ENCODE data around the gene CBFA2T2.
A peak's percentile ranks its signal among the peaks of the same experiment; 100 is the strongest.

The CBFA2T2 gene

GRCh38 chr20:33669873-33670640 is 180.2 kb downstream of the CBFA2T2 start:
- no peak for DNase-seq

DNA sequence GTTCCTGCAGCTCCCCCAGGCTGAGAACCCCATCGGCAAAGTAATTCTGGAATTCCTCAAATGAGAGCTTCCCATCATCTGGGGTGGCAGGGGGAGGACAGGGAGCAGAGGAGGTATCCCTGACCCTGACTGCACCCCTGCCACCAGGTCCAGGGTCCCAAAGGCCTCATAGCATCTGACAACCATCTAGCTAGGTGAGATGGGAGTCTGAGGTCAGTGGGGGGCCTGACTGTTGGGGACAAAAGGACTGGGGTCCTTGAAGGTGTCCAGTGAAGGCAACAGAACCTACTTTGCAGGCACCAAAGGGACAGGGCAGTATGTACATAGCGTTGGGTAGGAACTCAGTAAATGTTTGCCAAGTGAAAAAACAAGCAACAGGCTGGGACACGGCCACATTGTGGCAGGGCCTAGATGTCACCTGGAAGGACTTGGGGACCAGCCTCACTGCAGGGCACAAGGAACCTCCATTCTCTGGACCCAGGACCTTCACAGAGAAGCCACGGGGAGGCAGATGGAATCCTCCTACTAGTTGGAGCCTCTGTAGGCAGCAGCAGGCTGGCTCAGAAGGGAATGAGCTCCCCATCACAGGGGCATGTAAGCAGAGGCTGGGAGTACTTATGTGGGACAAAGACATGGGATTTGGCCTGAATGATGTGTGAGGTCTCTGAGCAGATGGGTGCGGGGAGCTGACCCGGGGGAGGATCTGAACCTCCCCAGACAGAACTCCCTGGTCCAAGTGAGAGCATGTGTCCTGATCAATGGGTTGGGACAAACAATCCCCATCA is 181.0 kb downstream of the CBFA2T2 start:
- DNase-seq = no peak

DNA sequence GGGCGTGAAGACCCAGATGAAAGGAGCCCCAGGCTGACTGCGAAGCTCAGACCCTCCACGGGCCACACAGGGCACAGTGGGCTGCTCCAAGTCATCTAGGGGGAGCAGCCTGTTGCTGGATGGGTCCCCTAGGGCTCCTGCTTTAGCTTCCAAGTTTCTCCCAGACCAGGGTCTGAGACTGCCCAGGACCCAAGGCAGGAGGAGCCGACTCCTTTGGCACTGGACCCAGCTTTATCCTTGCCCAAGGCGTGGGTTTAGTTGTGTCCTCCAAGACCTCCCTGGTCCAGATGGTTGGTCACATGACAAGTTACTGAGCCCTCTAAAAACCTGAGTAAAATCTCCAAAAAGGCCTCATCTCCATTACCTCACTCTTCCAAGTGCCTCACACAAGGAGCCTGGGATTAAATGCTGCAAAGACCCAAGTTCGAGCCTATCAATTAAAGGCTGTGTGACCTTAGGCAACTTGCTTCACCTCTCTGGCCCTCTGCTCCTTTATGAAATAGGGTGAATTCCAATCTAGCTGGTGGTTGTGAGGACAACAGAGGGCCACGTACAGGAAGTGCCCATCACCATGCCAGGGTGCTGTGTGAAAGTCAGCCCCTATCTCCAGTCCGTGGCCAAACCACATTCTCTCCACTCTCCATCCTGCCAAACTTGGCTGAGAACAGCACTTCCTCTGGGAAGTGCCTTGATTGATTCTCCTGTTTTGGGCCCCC is 181.8 kb downstream of the CBFA2T2 start:
- DNase-seq = no peak

GRCh38 chr20:33672426-33673113 is 182.7 kb downstream of the CBFA2T2 start:
- DNase-seq = no peak

GRCh38 chr20:33673114-33673409 is 183.2 kb downstream of the CBFA2T2 start:
- no peak for DNase-seq

DNA sequence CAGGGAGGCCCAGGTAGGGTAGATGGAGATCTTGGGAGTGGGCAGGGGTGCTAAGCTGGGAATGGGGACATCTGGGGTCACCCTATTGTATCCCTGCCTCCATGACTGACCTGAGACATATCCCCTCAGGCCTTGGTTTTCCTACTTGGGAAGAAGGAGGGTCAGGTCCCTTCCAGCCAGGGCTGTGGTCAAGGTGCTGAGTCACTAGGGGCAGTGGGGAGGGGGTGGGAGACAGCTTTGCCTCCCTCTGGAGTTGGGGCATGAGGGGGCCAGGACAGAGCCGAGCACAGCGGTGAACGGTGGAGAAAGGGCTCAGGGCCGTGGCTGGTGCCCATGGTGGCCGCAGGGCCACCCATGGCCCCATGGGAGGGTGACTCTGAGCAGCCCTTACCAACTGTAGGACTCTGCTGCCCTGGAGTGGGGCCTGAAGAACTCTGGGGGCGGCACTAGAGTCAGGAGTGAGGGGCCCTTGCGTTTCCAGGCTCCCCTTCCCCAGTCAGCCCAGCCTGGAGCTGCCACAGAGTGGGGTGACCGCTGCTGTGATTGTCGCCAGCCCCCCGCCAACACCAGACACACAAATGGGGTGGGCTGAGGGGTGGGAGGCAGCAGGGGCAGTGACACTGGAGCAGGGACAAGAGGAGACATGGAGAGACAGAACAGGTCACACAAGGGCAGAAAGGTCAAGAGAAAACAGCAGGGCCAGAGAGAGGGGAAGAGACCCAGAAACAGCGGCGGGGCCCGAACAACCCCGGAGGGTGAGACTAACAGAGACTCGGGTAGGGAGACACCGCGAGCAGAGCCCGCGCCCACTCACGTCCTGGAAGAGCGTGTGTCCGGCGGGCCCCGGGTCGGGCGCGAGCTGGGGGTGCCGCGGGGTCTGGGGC is 183.8 kb downstream of the CBFA2T2 start:
- no peak for DNase-seq

- peak; percentile 67 for DNase-seq
Observed at GRCh38 chr20:33674294-33675135, 184.6 kb downstream of the CBFA2T2 start, which contains the start of gene NECAB3. Gene NECAB3 (minus strand): TSS chr20:33674428. CDS start chr20:33674352, 76 bp downstream.

- DNase-seq = no peak
Observed at GRCh38 chr20:33675136-33675959, 185.5 kb downstream of the CBFA2T2 start.

DNA sequence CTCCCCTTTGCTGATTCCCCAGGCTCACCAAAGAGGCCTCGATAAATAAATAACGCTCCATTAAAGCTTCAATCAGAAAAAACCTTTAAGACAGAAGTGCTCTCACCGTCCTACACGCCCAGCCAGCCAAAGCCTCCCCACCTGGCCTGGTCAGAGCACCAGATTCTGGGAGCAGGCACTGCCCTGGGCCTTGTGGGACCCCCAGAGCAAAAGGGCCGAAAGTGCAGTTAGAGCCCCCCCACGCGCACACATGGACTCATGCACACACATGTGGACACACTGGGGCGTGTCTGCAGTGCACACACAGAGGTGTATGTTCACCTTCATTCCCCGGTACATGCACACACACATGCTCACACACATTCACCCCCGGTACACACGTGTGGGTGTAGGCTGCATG is 186.2 kb downstream of the CBFA2T2 start:
- no peak for DNase-seq

DNA sequence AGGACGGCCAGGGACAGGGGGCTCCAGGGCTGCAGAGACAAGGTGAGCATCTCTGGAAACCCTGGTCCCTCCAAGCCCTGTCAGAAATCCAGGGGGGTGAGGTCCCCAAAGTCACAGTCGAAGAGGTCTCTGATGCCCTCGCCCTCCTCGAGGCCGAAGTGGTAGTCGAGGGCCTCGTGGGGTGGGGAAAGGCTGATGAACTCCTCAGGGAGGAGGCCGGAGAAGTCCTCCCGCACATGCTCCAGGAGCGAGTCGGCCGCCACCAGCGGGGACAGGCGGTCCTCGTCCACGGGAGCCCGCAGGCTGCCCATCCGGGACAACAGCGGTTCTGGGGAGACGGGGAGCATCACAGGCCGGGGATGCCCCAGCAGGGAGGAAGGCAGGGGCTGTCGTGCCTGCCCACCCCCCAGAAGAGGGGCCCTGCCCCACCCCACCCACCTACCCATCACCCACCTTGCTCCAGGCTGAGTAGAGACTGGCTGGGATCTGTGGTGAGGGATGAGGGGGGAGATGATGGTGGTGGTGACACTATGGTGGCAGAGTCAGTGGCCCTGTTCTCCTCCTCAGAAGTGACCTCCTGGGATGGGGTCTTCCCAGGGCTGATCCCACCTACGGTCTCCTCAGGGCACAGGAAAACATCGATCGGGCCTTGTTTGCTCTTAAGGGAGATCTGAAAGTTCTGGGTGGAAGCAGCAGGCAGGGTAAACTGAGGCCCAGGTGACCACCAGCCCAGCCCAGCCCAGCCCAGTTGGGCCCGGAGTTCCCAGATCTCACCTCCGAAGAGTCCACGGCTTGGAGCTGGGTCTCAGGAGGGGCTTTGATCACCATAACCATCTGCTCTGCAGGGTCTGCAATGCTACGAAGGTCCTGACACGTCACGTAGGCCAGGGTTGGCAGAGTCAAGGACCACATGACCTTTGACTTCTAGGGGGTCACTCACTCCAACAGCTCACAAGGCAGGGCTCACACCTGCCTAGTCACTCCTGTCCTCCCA is 187.1 kb downstream of the CBFA2T2 start:
- DNase-seq = no peak

DNA sequence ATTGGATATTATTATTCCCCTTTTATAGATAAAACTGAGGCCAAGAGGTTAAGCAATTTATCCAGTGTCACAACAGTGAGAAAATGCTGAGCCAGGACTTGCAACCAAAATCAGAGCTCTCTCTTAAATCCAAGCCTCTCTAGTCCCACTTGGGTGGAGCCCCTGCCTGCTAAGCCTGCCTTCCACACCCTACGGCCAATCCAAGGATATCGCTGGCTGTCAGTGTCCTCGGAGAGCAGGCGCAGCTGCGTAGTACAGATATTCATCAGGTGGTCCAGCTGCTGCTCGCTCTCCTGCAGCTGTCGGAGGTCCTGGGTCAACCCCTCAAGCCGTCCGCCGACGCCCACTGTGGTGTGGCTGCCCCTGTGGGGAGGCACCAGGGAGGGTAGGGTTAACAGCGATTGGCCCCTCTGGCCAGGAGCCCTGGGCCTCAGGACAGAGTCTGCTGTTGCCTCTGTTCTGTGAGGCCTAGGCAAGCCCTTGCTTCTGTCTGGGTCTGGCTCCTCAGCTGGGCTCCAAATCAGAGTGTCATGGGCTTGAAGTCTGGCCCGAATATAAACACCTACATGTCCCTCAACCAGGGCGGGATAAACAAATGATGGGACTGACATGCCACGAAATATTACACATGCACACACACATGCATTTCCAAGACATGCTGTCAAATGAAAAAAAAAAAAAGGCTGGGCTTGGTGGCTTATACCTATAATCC is 188.3 kb downstream of the CBFA2T2 start:
- DNase-seq = no peak

GRCh38 chr20:33679758-33680485 is 190.0 kb downstream of the CBFA2T2 start:
- DNase-seq = no peak

GRCh38 chr20:33680686-33681085 is 190.8 kb downstream of the CBFA2T2 start:
- DNase-seq = no peak

DNA sequence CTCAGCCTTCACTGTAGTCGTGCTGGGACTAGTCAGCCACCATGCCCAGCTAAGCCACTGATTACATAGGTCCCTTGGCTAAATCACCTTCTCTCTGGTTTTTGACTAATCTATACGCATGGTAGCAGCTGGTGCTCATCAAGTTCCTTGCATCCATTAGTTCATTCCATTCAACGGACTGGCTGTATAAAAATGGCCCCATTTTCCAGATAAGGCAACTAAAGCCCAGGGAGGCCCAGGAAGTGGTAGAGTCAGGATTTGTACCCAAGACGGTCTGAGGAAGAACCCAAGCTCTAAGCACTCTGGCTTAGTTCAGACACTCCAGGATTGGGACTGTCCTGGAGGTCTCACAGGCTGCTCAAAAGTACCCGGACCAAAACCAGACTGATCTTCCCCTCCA is 191.4 kb downstream of the CBFA2T2 start:
- no peak for DNase-seq

GRCh38 chr20:33681728-33682353 is 191.9 kb downstream of the CBFA2T2 start:
- DNase-seq = no peak

GRCh38 chr20:33684533-33685327 is 194.8 kb downstream of the CBFA2T2 start:
- DNase-seq = no peak
